Stomach (tissue), 9 donors: ENCODE results near the gene PLCB1. TPM values are rescaled to one million over a fixed set of nuclear protein-coding genes. Genes with fewer than 3 reads are reported as not detected.

ENCODE experiments used
- DNase-seq, 2 donors: peaks; one replicate each; pipeline versions ENCODE4 v3.0.0 to v3.0.0-alpha.2; 2013 to 2019
- H3K27ac ChIP-seq, 5 donors: fragments of 200-600 bp in 4 of 5; sonication (generic) in 4 of 5; one replicate each; pipeline ENCODE4 v1.5.1; 2013 to 2019; ENCODE audit warnings: mild to moderate bottlenecking in 1 of 5, moderate library complexity in 1 of 5
- H3K27me3 ChIP-seq, 3 donors: fragments of 200-600 bp; sonication (generic); one replicate each; pipeline ENCODE4 v1.5.1; 2017 to 2019; ENCODE audit warnings: mixed run types in 1 of 3
- H3K36me3 ChIP-seq, 4 donors: fragments of 200-600 bp; sonication (generic); 1 replicate in 3 of 4; 2 replicates in 1 of 4; pipeline ENCODE4 v1.5.1; 2016 to 2019
- H3K4me1 ChIP-seq, 4 donors: fragments of 200-600 bp; sonication (generic); one replicate each; pipeline ENCODE4 v1.5.1; 2016 to 2019
- H3K4me3 ChIP-seq, 4 donors: fragments of 200-600 bp; sonication (generic) in 3 of 4; one replicate each; pipeline ENCODE4 v1.5.1; 2016 to 2019; ENCODE audit warnings: mild to moderate bottlenecking in 1 of 4
- H3K9me3 ChIP-seq, 4 donors: fragments of 200-600 bp; sonication (generic); one replicate each; pipeline ENCODE4 v1.5.1; 2016 to 2019
- EP300 ChIP-seq: sonication (generic); formaldehyde crosslinking; IDR thresholded peaks from one replicate; pipeline ENCODE4 v1.6.1; 2017; ENCODE audit warnings: antibody characterized with exemption
- POLR2A ChIP-seq, 4 donors: fragments of 450-650 bp; IDR thresholded peaks; one replicate each; pipeline ENCODE4 v1.6.1; 2016; ENCODE audit warnings: antibody characterized with exemption in 4 of 4, control low read depth in 2 of 4, mild to moderate bottlenecking in 1 of 4, moderate library complexity in 1 of 4
- POLR2AphosphoS5 ChIP-seq, 3 donors: sonication (generic); formaldehyde crosslinking; IDR thresholded peaks; one replicate each; pipeline ENCODE4 v1.6.1; 2016; ENCODE audit warnings: antibody characterized with exemption in 3 of 3
- WGBS, 5 donors: extraction: QIAGEN DNeasy Blood & Tissue Kit in 3 of 5; methylation state at CpG; one replicate each; pipeline versions ENCODE4 v1.1.5 to v1.1.7; 2013 to 2018; 5-methylcytosine and 5-hydroxymethylcytosine counted together
- intact Hi-C: fragments of 100-400 bp; cut with DNase I; formaldehyde crosslinking; loops from one replicate; pipeline ENCODE4 v1.15.1; 2023; ENCODE audit warnings: low total_unique reads
- polyA plus RNA-seq, 3 donors: library from polyadenylated mRNA; stranded (reverse); fragments of 200-250 nt; gene quantifications; one replicate each; pipeline ENCODE4 v1.2.3, GENCODE V29; 2013
- total RNA-seq, 5 donors: library from RNA; depleted of rRNA; stranded (reverse); fragments of >200 nt; gene quantifications; one replicate each; pipeline versions ENCODE4 v1.1.0 to v1.2.3, GENCODE V29; 2014 to 2016
- TF ChIP-seq, protein P1 (sequence below), 7 experiments: fragments of 450-650 bp in 4 of 7; fragments of 200-600 bp in 3 of 7; sonication (generic) in 3 of 7; IDR thresholded peaks; one replicate each; pipeline ENCODE4 v1.5.1; 2016 to 2019; ENCODE audit warnings: antibody characterized with exemption in 7 of 7, control low read depth in 2 of 7, mild to moderate bottlenecking in 1 of 7
- donor health status: healthy with polysubstance abuse.
- donor health status: Bipolar disorder and iron deficiency.
- donor health status: healthy.

Gene PLCB1
- total and polyA plus RNA-seq, 8 donors, result 4.1 to 66.5 (median 11.7) TPM

DNA sequence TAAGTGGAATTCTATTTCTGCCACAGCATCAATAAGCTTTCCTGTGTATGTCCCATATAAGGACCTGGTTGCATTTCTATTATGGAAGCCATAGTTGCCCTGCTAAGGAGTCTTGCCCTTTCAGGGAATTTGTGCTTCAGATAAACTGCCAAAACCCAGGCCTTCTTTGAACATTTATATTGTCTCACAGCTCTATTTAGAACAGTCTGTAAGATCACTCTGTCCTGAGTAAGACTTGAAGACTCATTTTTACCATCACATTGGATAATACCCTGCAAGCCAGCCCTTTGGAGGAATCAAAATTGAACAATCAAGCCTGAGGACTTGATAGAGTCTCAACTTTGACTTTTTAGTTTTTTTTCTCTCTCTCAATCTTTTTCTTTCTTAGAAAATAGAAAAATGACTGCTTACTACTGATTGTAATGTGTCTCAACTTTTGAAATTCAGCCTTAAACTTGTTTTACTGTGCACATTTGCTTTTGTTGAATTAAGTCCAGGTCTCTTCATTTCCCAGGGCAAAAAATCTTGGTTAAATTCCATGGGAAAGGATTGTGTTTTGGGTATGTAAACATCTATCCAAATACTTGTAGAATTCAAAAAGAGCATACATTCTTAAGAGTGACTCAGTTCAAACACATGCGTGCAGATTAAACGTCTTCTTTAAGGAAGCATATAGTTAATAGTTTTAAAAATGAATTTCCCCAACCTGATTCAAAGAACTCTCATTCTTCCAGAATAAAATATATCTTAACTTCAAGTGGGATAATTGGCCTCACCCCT, 91.2 kb downstream of the PLCB1 start:
- Histone ChIP-seq H3K27me3 (no peaks in the 10 kb centered on the region), H3K9me3 (no peaks in the 10 kb centered on the region), H3K27ac (no peak overlapping the region), H3K4me1 (peaks cover 0 to 26% (median 21%) of the 10 kb centered on the region in 4 donors), H3K36me3 (no peaks in the 10 kb centered on the region), H3K4me3 (no peak overlapping the region)
- WGBS, 5 donors, result 47 to 58% (median 49%) methylated on average over 2 of the region's 2 CpGs
- DNase-seq, result no peak
- intact Hi-C loops, result no loop called here
- TF ChIP-seq, protein P1, sequence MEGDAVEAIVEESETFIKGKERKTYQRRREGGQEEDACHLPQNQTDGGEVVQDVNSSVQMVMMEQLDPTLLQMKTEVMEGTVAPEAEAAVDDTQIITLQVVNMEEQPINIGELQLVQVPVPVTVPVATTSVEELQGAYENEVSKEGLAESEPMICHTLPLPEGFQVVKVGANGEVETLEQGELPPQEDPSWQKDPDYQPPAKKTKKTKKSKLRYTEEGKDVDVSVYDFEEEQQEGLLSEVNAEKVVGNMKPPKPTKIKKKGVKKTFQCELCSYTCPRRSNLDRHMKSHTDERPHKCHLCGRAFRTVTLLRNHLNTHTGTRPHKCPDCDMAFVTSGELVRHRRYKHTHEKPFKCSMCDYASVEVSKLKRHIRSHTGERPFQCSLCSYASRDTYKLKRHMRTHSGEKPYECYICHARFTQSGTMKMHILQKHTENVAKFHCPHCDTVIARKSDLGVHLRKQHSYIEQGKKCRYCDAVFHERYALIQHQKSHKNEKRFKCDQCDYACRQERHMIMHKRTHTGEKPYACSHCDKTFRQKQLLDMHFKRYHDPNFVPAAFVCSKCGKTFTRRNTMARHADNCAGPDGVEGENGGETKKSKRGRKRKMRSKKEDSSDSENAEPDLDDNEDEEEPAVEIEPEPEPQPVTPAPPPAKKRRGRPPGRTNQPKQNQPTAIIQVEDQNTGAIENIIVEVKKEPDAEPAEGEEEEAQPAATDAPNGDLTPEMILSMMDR (IDR thresholded peaks at IDR 0.05), result no peak
- TF ChIP-seq POLR2AphosphoS5 (IDR thresholded peaks at IDR 0.05) (no peak), POLR2A (IDR thresholded peaks at IDR 0.05) (no peak), EP300 (no peak)

DNA sequence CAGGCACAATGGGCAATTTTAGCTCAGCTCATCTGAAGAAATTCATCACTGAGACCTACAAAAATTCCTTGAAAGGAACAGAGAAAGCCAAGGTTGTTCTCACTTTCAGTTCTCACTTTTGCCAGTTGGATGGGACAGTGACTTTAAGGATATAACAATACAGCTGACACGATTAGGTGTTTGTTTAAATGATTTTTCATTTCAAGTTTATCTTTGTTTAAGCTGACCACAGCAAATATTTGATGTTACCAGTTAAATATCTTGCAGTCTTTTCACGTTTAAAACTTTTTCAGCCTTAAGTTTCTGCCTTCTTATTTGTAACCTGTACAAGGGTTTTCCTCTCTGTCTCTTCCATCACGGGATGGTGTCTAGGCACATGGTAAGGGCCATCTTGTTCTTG, 93.6 kb downstream of the PLCB1 start:
- Histone ChIP-seq H3K27me3 (no peaks in the 10 kb centered on the region), H3K27ac (no peak overlapping the region), H3K4me3 (no peak overlapping the region), H3K36me3 (no peaks in the 10 kb centered on the region), H3K9me3 (no peaks in the 10 kb centered on the region), H3K4me1 (peaks cover 0 to 35% (median 23%) of the 10 kb centered on the region in 4 donors)
- no peak for DNase-seq
- intact Hi-C loops, result no loop called here
- no peak for TF ChIP-seq EP300
- TF ChIP-seq POLR2AphosphoS5 (IDR thresholded peaks at IDR 0.05), result no peak
- no peak for TF ChIP-seq POLR2A (IDR thresholded peaks at IDR 0.05)
- TF ChIP-seq, protein P1 (IDR thresholded peaks at IDR 0.05), result no peak
- 39 to 64% (median 42%) methylated on average over 3 of the region's 3 CpGs for WGBS, 5 donors

DNA sequence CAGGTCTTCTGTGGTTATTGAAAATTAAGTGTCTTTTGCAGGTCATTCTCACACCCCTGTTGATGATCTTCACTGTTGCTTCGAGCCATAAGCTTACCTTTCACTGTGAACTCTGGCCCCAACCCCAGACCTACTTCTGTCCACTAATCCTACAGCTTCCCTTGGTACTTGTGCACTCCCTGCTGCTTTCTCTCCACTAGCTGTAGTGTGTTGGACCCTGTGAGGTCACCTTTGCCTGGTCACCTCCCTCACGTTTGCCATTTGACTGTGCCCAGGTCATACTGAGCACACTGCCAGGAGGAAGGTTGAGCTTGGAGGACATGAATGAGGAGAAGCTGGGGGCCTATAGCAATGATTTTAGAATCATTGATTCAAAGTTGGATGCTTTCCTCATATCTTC, 94.0 kb downstream of the PLCB1 start:
- no peak for DNase-seq
- intact Hi-C loops, result no loop called here

DNA sequence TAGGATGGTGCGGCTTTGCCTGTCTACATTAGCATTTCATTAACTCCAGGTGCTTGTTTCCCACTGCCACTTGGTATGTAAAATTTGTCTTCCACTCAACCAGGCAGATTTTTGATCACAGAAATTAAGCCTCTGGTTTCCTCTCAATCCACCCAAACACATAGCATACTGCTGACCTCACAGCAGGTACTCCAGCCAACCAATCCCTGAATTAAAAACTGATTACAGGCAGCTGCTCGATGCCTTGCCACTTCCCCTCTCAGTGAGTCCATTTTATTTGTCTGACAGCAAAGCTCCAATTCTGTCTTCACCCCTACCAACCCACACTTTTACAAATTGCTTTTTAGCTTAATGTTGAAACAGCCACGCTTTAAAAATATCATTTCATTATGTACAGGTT, 95.2 kb downstream of the PLCB1 start:
- intact Hi-C loops, result no loop called here
- Histone ChIP-seq H3K4me1 (peaks cover 0 to 48% (median 27%) of the 10 kb centered on the region in 4 donors), H3K27ac (no peak overlapping the region), H3K9me3 (no peaks in the 10 kb centered on the region), H3K27me3 (no peaks in the 10 kb centered on the region), H3K4me3 (no peak overlapping the region), H3K36me3 (no peaks in the 10 kb centered on the region)
- DNase-seq, result no peak
- WGBS, 5 donors, result 80 to 91% (median 85%) methylated on average over 3 of the region's 3 CpGs
- TF ChIP-seq POLR2A (IDR thresholded peaks at IDR 0.05) (no peak), POLR2AphosphoS5 (IDR thresholded peaks at IDR 0.05) (no peak), EP300 (no peak)
- TF ChIP-seq, protein P1 (IDR thresholded peaks at IDR 0.05), result no peak

More for the DNA sequence above, 94.0 kb downstream of the PLCB1 start:
- Histone ChIP-seq H3K36me3 (no peaks in the 10 kb centered on the region), H3K27me3 (no peaks in the 10 kb centered on the region), H3K4me3 (no peak overlapping the region), H3K4me1 (peaks cover 0 to 37% (median 25%) of the 10 kb centered on the region in 4 donors), H3K27ac (no peak overlapping the region), H3K9me3 (no peaks in the 10 kb centered on the region)
- no peak for TF ChIP-seq POLR2AphosphoS5 (IDR thresholded peaks at IDR 0.05)
- TF ChIP-seq POLR2A (IDR thresholded peaks at IDR 0.05), result no peak
- no peak for TF ChIP-seq EP300
- TF ChIP-seq, protein P1 (IDR thresholded peaks at IDR 0.05), result no peak
- 78 to 92% (median 85%) methylated on average over 2 of the region's 2 CpGs for WGBS, 5 donors
